Activated CD8-positive, alpha-beta T cell treated with anti-CD3 and anti-CD28 coated beads, Interleukin-2, amount 10 ng/mL, durations not matched to agents 7 days and 5 days (primary cell): ENCODE data around the gene UVRAG. TPM values are rescaled to one million over a fixed set of nuclear protein-coding genes. Genes with fewer than 3 reads are reported as not detected.

ENCODE experiments used
- ATAC-seq: fragments of 150-1000 bp; cut with Tn5 transposase; one replicate; pipeline ENCODE4 v1.10.0; 2021; ENCODE audit warnings: moderate library complexity
- CTCF ChIA-PET: fragments of 350-600 bp; sonication (Branson Sonifier 250); formaldehyde crosslinking; loops from one replicate; lab custom pipeline; 2021; ENCODE audit warnings: antibody characterized with exemption; lab: Charles Lee
- POLR2A ChIA-PET: fragments of 350-600 bp; sonication (Branson Sonifier 250); formaldehyde crosslinking; loops from one replicate; lab custom pipeline; 2021; ENCODE audit warnings: antibody characterized with exemption; lab: Charles Lee
- DNase-seq: peaks from one replicate; pipeline ENCODE4 v3.0.0-alpha.2; 2020
- H3K27ac Mint-ChIP-seq: one replicate; pipeline ENCODE4 v1.8.0; 2021; ENCODE audit warnings: mild to moderate bottlenecking, mixed read lengths
- H3K27me3 Mint-ChIP-seq: one replicate; pipeline ENCODE4 v1.8.0; 2021; ENCODE audit warnings: low read depth, mixed read lengths
- H3K36me3 Mint-ChIP-seq: one replicate; pipeline ENCODE4 v1.8.0; 2021; ENCODE audit warnings: low read depth, mixed read lengths
- H3K4me1 Mint-ChIP-seq: one replicate; pipeline ENCODE4 v1.8.0; 2021; ENCODE audit warnings: low read depth, mixed read lengths
- H3K4me3 Mint-ChIP-seq: one replicate; pipeline ENCODE4 v1.8.0; 2021; ENCODE audit warnings: mild to moderate bottlenecking, mixed read lengths
- H3K9me3 Mint-ChIP-seq: one replicate; pipeline ENCODE4 v1.8.0; 2022; ENCODE audit warnings: mixed read lengths; ENCODE audit not compliant: insufficient read depth
- total RNA-seq, 2 experiments: library from RNA; stranded (reverse); gene quantifications; one replicate each; pipeline ENCODE4 v1.2.3, GENCODE V29; 2021

UVRAG gene
- total RNA-seq, 2 experiments from 2014 or later: 19.8 to 21.1 TPM

DNA sequence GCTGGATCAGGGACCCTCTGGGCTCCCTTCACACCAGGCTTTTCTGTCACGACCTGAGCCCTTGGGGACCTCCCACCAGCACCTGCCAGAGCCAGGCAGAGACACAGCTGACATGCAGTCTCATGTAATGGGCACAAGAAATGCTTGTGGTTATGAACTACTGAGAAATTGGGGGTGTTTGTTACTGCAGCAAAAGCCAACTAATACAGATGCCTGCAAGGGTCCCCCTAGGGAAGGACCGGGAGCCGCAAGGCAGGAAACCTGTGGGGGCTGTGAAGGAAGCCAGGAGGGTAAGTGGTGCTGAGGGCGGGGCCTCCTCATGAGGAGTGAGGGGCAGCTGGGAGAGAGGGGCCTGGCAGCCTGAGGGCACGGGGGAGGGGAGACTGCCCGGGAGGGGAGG, 374.7 kb downstream of the UVRAG start:
- Mint-ChIP-seq H3K9me3 (no peaks in the 10 kb centered on the region), H3K27me3 (no peaks in the 10 kb centered on the region), H3K4me3 (no peak overlapping the region), H3K36me3 (no peaks in the 10 kb centered on the region), H3K27ac (no peak overlapping the region), H3K4me1 (no peaks in the 10 kb centered on the region)
- ChIA-PET POLR2A (no interaction called here), CTCF (no interaction called here)
- ATAC-seq: no peak
- no peak for DNase-seq

DNA sequence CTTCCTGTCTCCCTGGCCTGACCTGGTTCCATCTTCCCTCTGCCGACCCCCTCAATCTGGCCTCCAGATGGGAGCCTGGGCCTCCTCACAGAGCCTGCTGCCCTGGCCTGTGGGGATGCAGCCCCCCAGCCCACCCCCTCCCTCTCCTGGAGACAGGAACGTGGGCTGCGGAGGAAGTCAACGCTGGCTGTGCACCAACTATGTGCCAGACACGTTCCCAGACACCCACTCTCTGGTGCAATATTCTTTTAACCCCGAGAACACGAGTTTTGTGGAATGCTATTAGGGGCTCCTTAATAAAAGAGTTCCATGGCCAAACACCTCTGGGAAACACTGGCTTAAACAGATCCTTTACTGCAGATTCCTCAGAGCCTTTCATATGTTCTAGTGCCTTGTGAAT, 375.4 kb downstream of the UVRAG start:
- DNase-seq (no peak), ATAC-seq (no peak)
- ChIA-PET POLR2A (no interaction called here), CTCF (interaction anchor here (1.8 kb wide), 1 partner anchor 38 kb away, joined by 4 read pairs; no protein-coding TSS in a partner anchor)
- Mint-ChIP-seq H3K36me3 (no peaks in the 10 kb centered on the region), H3K27ac (no peak overlapping the region), H3K9me3 (no peaks in the 10 kb centered on the region), H3K4me1 (no peaks in the 10 kb centered on the region), H3K27me3 (no peaks in the 10 kb centered on the region), H3K4me3 (no peak overlapping the region)

Other genes starting within 250 kb of the UVRAG start
- not detected for gene MAP6, start 146.2 kb upstream of the UVRAG start, total RNA-seq
- gene MOGAT2, start 97.4 kb upstream of the UVRAG start, total RNA-seq: not detected
- gene DGAT2, start 46.4 kb upstream of the UVRAG start, total RNA-seq: under 1 TPM; 0.37 to 0.76 TPM